ENCODE data around the gene PLEKHA6.

PLEKHA6 gene

DNA sequence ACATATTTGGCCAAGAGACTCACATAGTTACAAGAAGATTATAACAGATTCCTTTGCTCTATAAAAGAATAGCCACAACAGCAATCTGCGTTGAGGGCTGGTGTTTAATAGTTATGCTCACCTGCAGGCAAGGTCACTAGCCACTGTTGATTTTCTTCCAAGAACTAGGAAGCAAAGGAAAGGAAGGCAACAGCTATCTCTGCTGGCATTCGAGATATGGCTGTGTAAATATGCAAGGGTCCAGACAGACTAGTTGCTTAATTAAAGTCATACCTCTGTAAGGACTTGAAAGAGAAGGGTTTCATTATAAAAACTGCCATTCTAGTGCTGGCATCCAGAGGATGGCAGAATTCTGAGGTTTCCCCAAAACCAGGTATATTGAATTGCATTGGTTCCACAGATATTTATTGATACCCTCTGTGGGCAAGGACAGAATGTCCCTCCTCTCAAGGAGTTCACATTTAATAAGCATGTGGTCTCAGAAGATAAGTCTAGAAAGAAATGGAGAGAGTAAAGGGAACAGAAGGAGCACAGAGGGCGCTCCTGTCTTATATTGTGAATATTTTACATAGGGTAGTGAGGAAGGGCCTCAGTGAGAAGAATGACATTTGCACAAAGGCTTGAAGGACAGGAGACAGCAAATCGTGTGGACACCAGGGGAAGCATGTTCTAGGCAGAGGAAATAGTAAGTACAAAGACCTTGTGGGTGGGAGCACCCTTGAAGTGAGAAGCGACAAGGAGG is 23.6 kb upstream of the PLEKHA6 start:
- no peak for DNase-seq (ENCODE audit: low spot score)

DNA sequence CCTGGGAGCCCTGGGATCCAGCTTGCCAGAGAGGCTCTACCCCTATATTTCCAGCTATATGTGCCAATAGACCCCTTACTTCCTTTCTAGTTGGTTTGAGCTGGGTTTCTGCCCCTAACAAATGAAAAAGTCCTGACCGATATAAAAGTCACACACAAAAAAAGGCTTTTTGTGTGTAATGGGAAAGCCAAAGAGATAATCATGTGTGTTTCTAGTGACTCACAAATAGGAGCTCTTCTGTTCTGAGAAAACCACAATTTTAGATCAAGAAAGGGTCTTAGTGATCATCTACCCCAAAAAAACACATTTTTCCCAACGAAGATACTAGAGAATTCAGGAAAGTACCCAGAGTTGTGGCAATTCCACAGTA is 23.0 kb upstream of the PLEKHA6 start:
- no peak for DNase-seq (ENCODE audit: low spot score)

- DNase-seq (ENCODE audit: low spot score) = no peak
Measured at GRCh38 chr1:204380293-204380831, 20.6 kb upstream of the PLEKHA6 start.

DNA sequence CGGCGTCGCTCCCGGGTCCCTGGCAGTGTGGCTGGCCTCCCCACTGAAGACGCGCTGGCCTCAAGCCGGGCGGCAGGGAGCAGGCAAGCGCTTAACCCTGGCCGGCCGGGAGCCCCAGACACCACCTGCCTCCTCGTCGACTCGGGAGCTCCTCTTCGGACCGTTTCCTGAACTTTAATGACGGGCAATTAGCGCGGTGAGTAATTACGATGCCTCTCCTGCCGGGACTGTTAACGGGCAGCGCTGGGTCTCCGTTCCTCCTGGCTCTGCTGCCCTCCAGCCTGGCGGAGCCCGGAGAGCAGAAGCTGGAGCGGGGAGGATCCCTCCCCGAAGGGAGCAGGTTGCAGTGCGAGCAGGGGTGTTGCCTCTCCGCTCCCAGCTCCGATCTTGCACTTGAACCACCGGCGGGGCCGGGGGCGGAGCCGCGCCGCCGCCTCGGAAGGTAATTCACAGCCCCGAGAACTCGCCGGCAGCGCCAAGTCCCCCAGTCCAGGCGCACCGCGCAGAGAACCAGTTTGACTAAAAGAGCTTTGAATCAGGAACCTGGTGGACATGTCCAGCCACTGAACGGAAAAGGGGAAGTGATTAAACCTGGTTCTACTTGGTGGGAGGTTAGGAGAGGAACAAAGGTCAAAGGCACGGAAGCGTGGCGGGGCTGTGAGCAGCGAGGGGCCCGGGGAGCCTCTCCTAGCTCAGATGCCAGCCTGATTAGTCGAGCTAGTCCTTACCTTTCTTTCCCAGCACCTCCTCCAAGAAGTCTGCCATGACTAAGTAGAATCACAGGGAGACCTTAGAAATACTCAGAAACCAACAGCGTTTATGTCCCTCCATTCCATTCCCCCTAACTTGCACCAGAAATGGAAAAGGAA is 18.3 kb upstream of the PLEKHA6 start:
- peak; percentile 71 for DNase-seq (ENCODE audit: low spot score)

DNA sequence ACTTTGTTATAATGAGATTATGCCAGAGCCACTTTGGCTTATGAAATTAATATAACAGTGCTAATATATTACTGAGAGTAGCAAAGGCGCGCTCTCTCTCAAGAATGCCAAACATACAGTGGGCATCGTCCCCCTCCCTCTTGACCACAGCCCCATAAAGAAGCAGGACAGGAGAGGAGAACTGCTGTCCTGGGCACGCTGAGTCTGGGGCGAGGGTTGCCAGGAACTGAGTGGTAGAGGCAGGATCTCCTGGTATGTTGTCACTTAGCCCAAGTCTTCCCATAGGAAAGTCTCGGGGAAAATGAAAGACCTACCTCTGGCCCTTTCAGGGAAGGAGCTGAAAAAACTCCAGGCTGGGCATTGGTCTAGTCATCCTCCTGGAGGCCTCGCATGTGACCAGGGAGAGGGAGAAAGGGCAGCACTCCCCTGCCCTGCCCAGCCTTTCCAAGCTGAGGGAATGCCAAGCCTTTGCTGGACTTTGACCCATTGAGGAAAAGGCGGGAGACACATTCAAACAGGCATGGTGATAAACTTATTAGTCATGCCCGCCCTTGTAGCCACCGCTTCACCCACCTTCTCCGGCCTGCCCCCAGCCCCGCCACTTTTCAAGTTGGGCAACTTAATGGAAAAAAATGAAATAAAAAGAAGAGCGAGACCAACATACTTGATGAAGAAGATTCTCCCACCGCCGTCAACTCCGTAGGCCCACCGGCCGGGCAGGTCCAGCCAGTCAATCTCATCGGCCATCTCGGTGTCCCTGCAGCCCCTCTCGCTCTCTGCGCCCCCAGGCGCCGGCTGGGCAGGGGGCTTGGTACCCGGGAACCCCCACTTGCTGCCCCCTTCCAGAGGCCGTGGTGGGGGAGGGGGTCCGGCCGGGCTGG is 17.4 kb upstream of the PLEKHA6 start:
- DNase-seq (ENCODE audit: low spot score) = no peak

DNA sequence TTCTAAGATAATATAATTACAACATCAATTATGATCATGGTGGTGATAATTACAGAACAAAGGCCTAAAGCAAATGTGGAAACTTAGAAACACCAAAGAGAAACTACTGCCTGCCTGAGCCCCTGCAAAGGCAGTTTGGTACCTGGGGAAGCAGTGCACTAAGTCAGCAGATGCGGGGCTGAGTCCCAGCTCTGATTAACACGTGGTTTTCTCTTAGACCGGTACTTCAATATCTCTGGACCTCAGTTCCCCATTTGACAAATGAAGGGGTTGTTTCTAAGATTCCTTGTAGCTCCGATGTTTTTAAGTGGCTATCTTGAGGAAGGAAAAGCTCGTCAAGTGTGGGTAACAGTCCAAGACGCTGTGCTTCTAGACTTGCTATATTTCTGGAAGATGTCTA is 16.7 kb upstream of the PLEKHA6 start:
- DNase-seq (ENCODE audit: low spot score) = no peak

- no peak for DNase-seq (ENCODE audit: low spot score)
Measured at GRCh38 chr1:204373911-204374310, 14.2 kb upstream of the PLEKHA6 start.

DNA sequence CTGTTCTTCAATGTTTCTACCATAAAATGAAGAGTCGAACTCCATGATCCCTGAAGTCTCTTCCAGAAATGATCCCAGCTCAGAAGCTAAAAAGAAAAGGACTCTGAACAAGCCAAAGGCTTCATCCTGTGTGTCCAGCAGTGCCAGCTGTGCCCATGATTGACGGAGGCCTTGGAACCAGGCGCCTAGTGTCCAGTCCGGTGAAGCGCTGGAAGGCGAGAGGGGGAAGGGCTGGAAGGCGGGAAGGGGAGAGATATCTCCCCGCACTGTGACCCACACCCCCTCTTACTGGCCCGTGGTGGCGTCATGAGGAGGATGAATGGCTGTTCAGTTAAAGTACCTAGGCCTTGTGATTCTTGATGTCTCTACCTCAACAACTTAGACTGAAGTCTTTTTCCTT is 10.4 kb upstream of the PLEKHA6 start:
- DNase-seq (ENCODE audit: low spot score) = no peak

DNA sequence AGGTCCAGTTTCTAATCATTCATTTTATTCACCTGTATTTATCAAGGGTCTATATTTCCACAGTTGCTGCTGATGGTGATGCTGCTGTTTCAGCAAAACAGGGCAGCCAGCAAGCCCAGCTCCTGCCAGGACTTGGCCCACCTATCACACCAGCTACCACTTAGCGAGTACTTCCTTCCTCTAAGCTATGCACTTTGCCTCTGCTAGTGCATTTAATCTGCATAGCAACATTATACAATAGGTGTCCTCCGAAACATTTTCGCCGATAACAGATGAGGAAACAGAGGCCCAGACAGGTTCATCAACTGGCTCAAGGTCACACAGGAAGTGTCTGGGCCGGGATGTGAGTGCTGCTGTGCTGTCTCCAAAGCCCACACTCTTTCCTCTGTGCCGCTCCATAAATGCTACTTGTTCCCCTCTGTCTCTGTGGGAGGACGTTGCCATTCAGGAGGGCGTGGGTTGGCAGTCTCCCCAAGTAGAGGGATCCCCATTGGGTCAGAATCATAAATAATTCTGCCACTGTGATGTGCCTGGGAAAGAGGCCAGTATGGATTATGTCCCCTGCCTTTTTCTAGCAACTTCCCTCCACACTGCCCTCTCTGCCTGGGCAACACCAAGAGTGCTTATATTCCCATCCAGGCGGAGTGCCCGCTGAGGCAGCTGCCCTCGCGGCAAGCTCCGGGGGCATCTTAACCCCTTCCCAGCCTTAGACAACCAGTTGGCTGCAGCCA is 9.4 kb upstream of the PLEKHA6 start:
- DNase-seq (ENCODE audit: low spot score) = no peak

- DNase-seq (ENCODE audit: low spot score) = no peak
Measured at GRCh38 chr1:204367956-204368355, 8.2 kb upstream of the PLEKHA6 start.

DNA sequence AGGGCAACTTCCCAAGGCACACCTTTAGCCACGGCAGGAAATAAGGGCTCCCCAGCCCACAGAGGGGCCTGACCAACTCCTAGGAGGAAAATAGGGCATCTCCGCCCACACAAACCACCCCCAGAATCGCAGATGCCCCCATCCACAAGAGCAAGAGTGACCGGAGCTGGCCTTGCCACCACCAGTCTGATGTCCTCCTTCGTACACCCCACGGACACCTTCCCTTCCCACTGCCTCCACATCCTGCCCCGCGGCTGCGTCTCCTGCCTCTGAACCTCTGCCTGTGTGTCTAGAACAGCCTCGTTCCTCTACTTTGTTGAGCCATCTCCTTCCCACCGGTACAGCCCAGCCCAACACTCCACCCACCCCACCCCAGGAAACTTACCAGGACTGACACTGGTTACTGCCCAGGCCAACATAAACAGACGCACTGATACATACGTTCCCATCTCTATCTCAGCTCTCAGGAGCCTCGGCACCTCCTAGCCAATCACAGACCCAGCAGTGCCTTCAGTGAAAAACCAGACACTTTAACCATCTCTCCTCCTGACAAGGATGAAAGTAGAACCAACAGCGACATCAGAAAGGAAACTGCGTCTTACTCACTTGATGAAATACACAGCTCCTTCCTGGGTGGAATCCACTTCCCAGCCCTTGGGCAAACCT is 7.6 kb upstream of the PLEKHA6 start:
- no peak for DNase-seq (ENCODE audit: low spot score)

- DNase-seq (ENCODE audit: low spot score) = peak; percentile 79
Measured at GRCh38 chr1:204366759-204367158, 7.0 kb upstream of the PLEKHA6 start.

GRCh38 chr1:204363335-204364114 is 3.8 kb upstream of the PLEKHA6 start:
- DNase-seq (ENCODE audit: low spot score) = peak; percentile 81

- DNase-seq (ENCODE audit: low spot score) = no peak
Measured at GRCh38 chr1:204362984-204363334, 3.2 kb upstream of the PLEKHA6 start.

DNA sequence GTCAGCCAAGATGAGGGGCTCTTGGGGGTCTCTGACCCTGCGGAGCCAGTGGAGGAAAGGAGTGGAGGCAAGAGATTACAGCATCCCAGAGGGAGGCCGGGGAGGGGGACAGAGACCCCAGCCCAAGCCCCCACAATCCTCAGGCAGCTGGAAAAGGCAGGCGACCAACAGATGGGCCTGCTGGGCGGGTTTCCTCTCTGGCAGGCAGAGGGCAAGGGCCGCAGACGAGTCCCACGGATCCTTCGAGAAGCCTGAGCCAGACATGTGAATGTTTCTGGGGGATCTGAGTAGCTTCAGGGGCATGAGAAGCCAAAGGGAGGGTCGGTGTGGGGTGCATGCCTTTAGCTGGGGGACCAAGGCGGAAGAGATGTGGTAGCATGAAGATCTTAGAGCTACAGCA is 2.1 kb upstream of the PLEKHA6 start:
- DNase-seq (ENCODE audit: low spot score) = no peak

- no peak for DNase-seq (ENCODE audit: low spot score)
Measured at GRCh38 chr1:204361341-204361771, 1.6 kb upstream of the PLEKHA6 start.

DNA sequence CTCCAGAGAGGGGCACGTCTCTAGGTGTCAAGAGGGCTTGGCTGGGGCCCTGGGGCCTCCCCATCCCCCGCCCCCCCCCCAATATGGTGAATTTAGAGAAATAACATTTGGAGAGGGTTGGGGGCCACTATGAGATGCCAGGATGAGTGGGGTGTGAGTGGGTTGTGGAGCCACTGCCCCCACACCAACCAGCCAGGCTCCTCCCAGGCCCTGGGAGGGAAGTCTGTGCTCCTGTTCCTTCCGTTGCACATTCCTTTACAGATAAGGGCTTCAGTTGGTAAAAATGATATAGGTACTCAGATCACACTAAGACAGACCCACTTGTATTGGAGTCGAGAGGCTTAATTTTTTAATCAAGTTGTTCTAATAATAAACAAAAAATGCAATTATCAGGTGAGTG is 585 bp upstream of the PLEKHA6 start:
- DNase-seq (ENCODE audit: low spot score) = no peak

DNA sequence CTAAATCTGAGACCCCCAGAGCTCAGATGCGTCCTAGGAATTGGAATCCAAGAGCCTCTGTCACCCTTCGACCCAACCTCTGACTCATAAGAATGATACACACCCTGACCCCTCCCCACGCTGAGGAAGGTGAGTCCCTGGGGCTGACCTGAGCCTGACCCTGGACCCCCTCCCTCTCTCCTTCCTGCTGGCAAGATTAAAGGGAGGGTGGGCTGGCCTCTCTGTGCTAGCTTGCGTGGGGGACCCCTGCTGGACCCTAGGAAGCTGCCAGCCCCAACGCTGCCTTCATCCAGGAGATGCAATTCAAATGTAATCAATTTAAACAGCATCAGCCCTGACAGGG is 627 bp downstream of the PLEKHA6 start:
- no peak for DNase-seq (ENCODE audit: low spot score)

GRCh38 chr1:204358605-204359004 is 1.1 kb downstream of the PLEKHA6 start:
- no peak for DNase-seq (ENCODE audit: low spot score)

All from D341Med (cell line).